Endothelial cell of umbilical vein (primary cell): Measurements from ENCODE around the gene YJU2. TPM values are rescaled to one million over a fixed set of nuclear protein-coding genes. Genes with fewer than 3 reads are reported as not detected.
"Not testable (repeated sequence)": the region's sequence is repeated elsewhere in the genome, so short reads cannot be mapped to it uniquely, and the experiment has no call there.

Source experiments
- BruUV-seq: library from RNA; stranded (reverse); fragments of 400-500 nt; replicated peaks from 2 replicates; lab custom pipeline; 2021; lab: Mats Ljungman, UMichigan
- CTCF ChIA-PET: fragments of 300-600, 350-600 bp; sonication (Branson Sonifier 250); formaldehyde crosslinking; loops from one replicate; lab custom pipeline; 2021; ENCODE audit warnings: antibody characterized with exemption, inconsistent platforms; lab: Charles Lee
- POLR2A ChIA-PET: fragments of 300-600, 350-600 bp; sonication (Branson Sonifier 250); formaldehyde crosslinking; loops from one replicate; lab custom pipeline; 2021; ENCODE audit warnings: antibody characterized with exemption, inconsistent platforms; lab: Charles Lee
- DNase-seq: peaks from one replicate; pipeline ENCODE4 v3.0.0-alpha.2; 2011; ENCODE audit warnings: low read depth, low spot score
- FAIRE-seq: peaks from 2 replicates; lab custom pipeline; 2011; peaks lifted over from hg19 to GRCh38; lab: Jason Lieb, UNC
- H2AFZ ChIP-seq: 2 replicates; pipeline ENCODE4 v1.6.0; 2012; ENCODE audit warnings: low read depth, low read length, control low read depth, inconsistent platforms
- H3K27ac ChIP-seq: 2 replicates; pipeline ENCODE4 v1.5.1; 2011; ENCODE audit warnings: low read depth, mild to moderate bottlenecking, control low read depth, low read length, moderate library complexity; ENCODE audit not compliant: insufficient read depth
- H3K27me3 ChIP-seq, 2 experiments: 2 replicates each; pipeline versions ENCODE4 v1.6.0 to v1.6.1; 2011; ENCODE audit warnings: low read length in 2 of 2, mixed read lengths in 1 of 2; ENCODE audit not compliant: control insufficient read depth in 2 of 2, insufficient read depth in 2 of 2
- H3K36me3 ChIP-seq, 2 experiments: 2 replicates in 1 of 2; 3 replicates in 1 of 2; pipeline ENCODE4 v1.5.1; 2011; ENCODE audit warnings: low read length in 2 of 2, mild to moderate bottlenecking in 1 of 2, moderate library complexity in 1 of 2; ENCODE audit not compliant: control insufficient read depth in 2 of 2, insufficient read depth in 2 of 2; ENCODE audit errors: extremely low read depth in 1 of 2
- H3K4me1 ChIP-seq: 3 replicates; pipeline ENCODE4 v1.5.1; 2011; ENCODE audit warnings: mild to moderate bottlenecking, low read length; ENCODE audit not compliant: control insufficient read depth, insufficient read depth; ENCODE audit errors: extremely low read depth
- H3K4me2 ChIP-seq: 2 replicates; pipeline ENCODE4 v1.6.1; 2011; ENCODE audit warnings: low read length, control low read depth, mixed read lengths; ENCODE audit not compliant: insufficient read depth
- H3K4me3 ChIP-seq, 3 experiments: fragments of 200-600 bp in 1 of 3; sonication (generic), shearing (Covaris generic) in 1 of 3; replicated peaks in 1 of 3; 2 replicates each; pipeline ENCODE4 v1.5.1; 2011 to 2016; ENCODE audit warnings: control low read depth in 3 of 3, low read length in 3 of 3, mild to moderate bottlenecking in 2 of 3, inconsistent platforms in 1 of 3, low read depth in 1 of 3, moderate library complexity in 1 of 3; ENCODE audit not compliant: insufficient read depth in 1 of 3
- H3K79me2 ChIP-seq: 2 replicates; pipeline ENCODE4 v1.6.0; 2012; ENCODE audit warnings: low read length, inconsistent platforms; ENCODE audit not compliant: control insufficient read depth, insufficient read depth
- H3K9ac ChIP-seq: replicated peaks from 2 replicates; pipeline ENCODE3; 2011; ENCODE audit warnings: low read length, control low read depth; ENCODE audit not compliant: insufficient read depth; ENCODE audit errors: extremely low read depth
- H3K9me1 ChIP-seq: replicated peaks from 3 replicates; pipeline ENCODE4 v1.6.0; 2011; ENCODE audit warnings: mild to moderate bottlenecking, low read length; ENCODE audit not compliant: control insufficient read depth, insufficient read depth; ENCODE audit errors: extremely low read depth
- H3K9me3 ChIP-seq: replicated peaks from 2 replicates; pipeline ENCODE4 v1.5.1; 2012; ENCODE audit warnings: low read length, inconsistent platforms; ENCODE audit not compliant: control insufficient read depth, insufficient read depth
- H4K20me1 ChIP-seq: replicated peaks from 2 replicates; pipeline ENCODE3; 2011; ENCODE audit warnings: mild to moderate bottlenecking, low read length; ENCODE audit not compliant: control insufficient read depth, insufficient read depth; ENCODE audit errors: extremely low read depth
- MYC ChIP-seq: IDR thresholded peaks from one replicate; pipeline ENCODE4 v1.6.1; 2011; ENCODE audit warnings: mild to moderate bottlenecking, low read depth, low read length
- dilution Hi-C: fragments of 300-500 bp; cut with MboI; formaldehyde crosslinking; loops from one replicate; pipeline ENCODE4 v1.15.0; 2019; ENCODE audit warnings: low sequenced_read_pairs; ENCODE audit not compliant: extremely low pct_ligation_motif_present
- intact Hi-C: fragments of 100-400 bp; cut with micrococcal nuclease; formaldehyde crosslinking; loops from one replicate; pipeline ENCODE4 v1.10.0; 2022
- polyA plus RNA-seq, 4 experiments: library from polyadenylated mRNA; depleted of rRNA in 3 of 4; stranded (reverse) in 3 of 4; unstranded in 1 of 4; fragments of >200 nt; gene quantifications; 2 replicates each; pipeline versions ENCODE4 v1.2.1 to v1.2.3, GENCODE V29; 2011 to 2012; ENCODE audit warnings: missing spikeins in 1 of 4
- total RNA-seq: library from RNA; stranded (reverse); gene quantifications from 2 replicates; pipeline ENCODE4 v1.2.3, GENCODE V29; 2021

The YJU2 gene
- total and polyA plus RNA-seq, 2 donors (not counting 3 experiments of a cell fraction or from before 2014, with no cell fraction given) = 20.7 to 21.5 TPM

GRCh38 chr19:4272894-4273293 lies 26.0 kb downstream of the YJU2 start:
- Histone ChIP-seq H3K27me3 (peaks cover 2 to 6% of the 10 kb centered on the region in 2 experiments), H3K9me3 (no peaks in the 10 kb centered on the region), H4K20me1 (no peaks in the 10 kb centered on the region), H3K4me2 (no peak overlapping the region), H3K36me3 (peaks cover 0 to 7% of the 10 kb centered on the region in 2 experiments), H3K9ac (no peak overlapping the region), H3K4me3 (no peak overlapping the region), H3K4me1 (no peaks in the 10 kb centered on the region), H2AFZ (no peak overlapping the region), H3K9me1 (no peaks in the 10 kb centered on the region), H3K27ac (no peak overlapping the region), H3K79me2 (no peaks in the 10 kb centered on the region)
- intact Hi-C loops (no loop called here), dilution Hi-C loops (no loop called here)
- DNase-seq = no peak
- TF ChIP-seq MYC = no peak
- no peak for FAIRE-seq
- CTCF ChIA-PET = interaction anchor here (2.0 kb wide), 1 partner anchor 80 kb away, joined by 5 read pairs; no protein-coding TSS in a partner anchor
- POLR2A ChIA-PET = no interaction called here
- BruUV-seq = no TSS peak

GRCh38 chr19:4274321-4274686 lies 27.4 kb downstream of the YJU2 start:
- dilution Hi-C loops, H4K20me1 ChIP-seq, H3K4me1 ChIP-seq, FAIRE-seq, H3K9me1 ChIP-seq, H3K79me2 ChIP-seq, BruUV-seq, H3K9me3 ChIP-seq, H3K4me3 ChIP-seq, H3K9ac ChIP-seq, H3K27ac ChIP-seq, H3K36me3 ChIP-seq, DNase-seq, H3K4me2 ChIP-seq, POLR2A ChIA-PET, H2AFZ ChIP-seq, intact Hi-C loops: not testable (repeated sequence)
- CTCF ChIA-PET = interaction anchor here (1.2 kb wide), 1 partner anchor 64 kb away, joined by 3 read pairs; no protein-coding TSS in a partner anchor
- H3K27me3 ChIP-seq = peaks cover 8 to 16% of the 10 kb centered on the region in 2 experiments
